Heart left ventricle (tissue), 16 donors: ENCODE data around the gene PSEN1. TPM values are rescaled to one million over a fixed set of nuclear protein-coding genes. Genes with fewer than 3 reads are reported as not detected.

Experiments used
- ATAC-seq, 4 donors: fragments of 200-7000 bp; cut with Tn5 transposase; one replicate each; pipeline ENCODE4 v1.9.1; 2020 to 2022; ENCODE audit warnings: moderate library complexity in 4 of 4, mild to moderate bottlenecking in 3 of 4, moderate number of reproducible peaks in 1 of 4
- DNase-seq, 5 donors: peaks; one replicate each; pipeline ENCODE4 v3.0.0-alpha.2; 2020
- H3K27ac ChIP-seq, 12 donors: fragments of 200-600 bp; sonication (generic) in 4 of 12; one replicate each; pipeline versions ENCODE4 v1.5.0 to v1.8.0; 2016 to 2022; ENCODE audit warnings: mild to moderate bottlenecking in 2 of 12
- H3K27me3 ChIP-seq, 9 donors: fragments of 200-600 bp; sonication (generic) in 2 of 9; one replicate each; pipeline versions ENCODE4 v1.5.1 to v1.8.0; 2016 to 2022; ENCODE audit warnings: mild to moderate bottlenecking in 3 of 9
- H3K36me3 ChIP-seq, 9 donors: fragments of 200-600 bp; sonication (generic) in 2 of 9; one replicate each; pipeline versions ENCODE4 v1.5.0 to v1.8.0; 2018 to 2022; ENCODE audit warnings: mild to moderate bottlenecking in 2 of 9
- H3K4me1 ChIP-seq, 12 donors: fragments of 200-600 bp; sonication (generic) in 4 of 12; one replicate each; pipeline versions ENCODE4 v1.5.0 to v1.8.0; 2016 to 2022; ENCODE audit warnings: mild to moderate bottlenecking in 3 of 12
- H3K4me3 ChIP-seq, 12 donors: fragments of 200-600 bp; sonication (generic) in 4 of 12; one replicate each; pipeline versions ENCODE4 v1.5.0 to v1.8.0; 2017 to 2022; ENCODE audit warnings: mild to moderate bottlenecking in 9 of 12, moderate library complexity in 4 of 12
- H3K9me3 ChIP-seq, 12 donors: fragments of 200-600 bp; sonication (generic) in 4 of 12; one replicate each; pipeline versions ENCODE4 v1.5.0 to v1.8.0; 2016 to 2022; ENCODE audit warnings: mild to moderate bottlenecking in 1 of 12
- CTCF ChIP-seq, 12 donors: fragments of 200-600 bp; sonication (generic) in 4 of 12; IDR thresholded peaks; one replicate each; pipeline versions ENCODE4 v1.5.0 to v1.8.0; 2018 to 2022; ENCODE audit warnings: antibody characterized with exemption in 12 of 12, mild to moderate bottlenecking in 5 of 12
- POLR2A ChIP-seq, 2 donors: fragments of 450-650 bp; IDR thresholded peaks; one replicate each; pipeline ENCODE4 v1.6.1; 2017; ENCODE audit warnings: antibody characterized with exemption in 2 of 2, mild to moderate bottlenecking in 2 of 2, moderate library complexity in 2 of 2
- WGBS, 4 donors: extraction: QIAGEN DNeasy Blood & Tissue Kit in 2 of 4; methylation state at CpG; one replicate each; pipeline versions ENCODE4 v1.1.5 to v1.1.7; 2013 to 2018; 5-methylcytosine and 5-hydroxymethylcytosine counted together
- intact Hi-C, 10 donors: fragments of 100-400 bp; cut with DNase I; formaldehyde crosslinking; loops; one replicate each; pipeline versions ENCODE4 v1.11.1 to v1.14.2; 2022
- polyA plus RNA-seq, 2 donors: library from polyadenylated mRNA; stranded (reverse); fragments of 200-250 nt; gene quantifications; one replicate each; pipeline ENCODE4 v1.2.3, GENCODE V29; 2013
- total RNA-seq, 9 donors: library from RNA; depleted of rRNA in 2 of 9; stranded (reverse); fragments of >200 nt in 2 of 9; fragmentation: NEBNext Ultra II Directional in 3 of 9; extraction: Animal tissue kit (Norgen Biotek cat#: 25700) in 3 of 9; gene quantifications; one replicate each; pipeline versions ENCODE4 v1.1.0 to v1.2.4, GENCODE V29; 2016 to 2023
- donor health status: ischemic (EF 13 %, LVEDD 7.1; RV severe dilation, severe dysfunction).
- donor health status: healthy with polysubstance abuse.
- donor health status: DM: no; HTN: yes; CAD: no.
- donor health status: DM: no; HTN: no; CAD: no.
- donor health status: ischemic (EF 25% LVEDD 6.9; RV normal size, moderate dysfunction).
- donor health status: ischemic (EF 25% LVEDD 5.7; RV mildly dilated, moderate dysfunction).
- donor health status: healthy.
- donor health status: DM: yes; HTN: yes; CAD: no.
- donor health status: ischemic (EF 35%, LVEDD 5.7; RV mildly dilated, moderate dysfunction).
- donor health status: nonischemic (EF 11% LVEDD 7.7; RV severe dilation, severe dysfunction).
- donor health status: DM: yes; HTN: yes; CAD: no.
- donor health status: PGD.
- donor health status: ischemic (EF 29% LVEDD 5.4; RV normal size, mild dysfunction).
- donor health status: nonischemic (EF 23%, LVEDD 6.1; RV moderate dilation, normal function).

The PSEN1 gene
- total and polyA plus RNA-seq, 11 donors: 11.6 to 44.1 (median 22.4) TPM

- intact Hi-C loops: no loop called here
- Histone ChIP-seq H3K9me3 (no peaks in the 10 kb centered on the region), H3K27ac (peak overlapping the region in 1 of 12 donors; percentile 24), H3K4me1 (peaks cover 0 to 29% (median 5%) of the 10 kb centered on the region in 12 donors), H3K36me3 (no peaks in the 10 kb centered on the region), H3K27me3 (peaks cover 0 to 28% (median 10%) of the 10 kb centered on the region in 9 donors), H3K4me3 (peak overlapping the region in 10 of 12 donors; percentile 22 to 66 (median 53))
- DNase-seq (no peak), ATAC-seq (no peak)
- 73 to 76% (median 75%) methylated on average over 18 of the region's 18 CpGs for WGBS, 4 donors
- TF ChIP-seq POLR2A (IDR thresholded peaks at IDR 0.05): no peak
- TF ChIP-seq CTCF (IDR thresholded peaks at IDR 0.05): no peak
Observed at GRCh38 chr14:73246387-73247150, 110.3 kb downstream of the PSEN1 start.

- ATAC-seq (no peak), DNase-seq (no peak)
- intact Hi-C loops: no loop called here
- TF ChIP-seq POLR2A (IDR thresholded peaks at IDR 0.05): no peak
- no peak for TF ChIP-seq CTCF (IDR thresholded peaks at IDR 0.05)
- WGBS, 4 donors: 63 to 72% (median 68%) methylated on average over 6 to 9 of the region's 9 CpGs
- no peak overlapping the region for H3K4me3 ChIP-seq
- H3K4me1 ChIP-seq: peaks cover 0 to 16% (median 5%) of the 10 kb centered on the region in 12 donors
- no peak overlapping the region for H3K27ac ChIP-seq
- no peaks in the 10 kb centered on the region for H3K9me3 ChIP-seq
- H3K27me3 ChIP-seq: peaks cover 0 to 27% (median 10%) of the 10 kb centered on the region in 9 donors
- H3K36me3 ChIP-seq: no peaks in the 10 kb centered on the region
Observed at GRCh38 chr14:73248108-73248868, 112.0 kb downstream of the PSEN1 start.

- no peaks in the 10 kb centered on the region for H3K9me3 ChIP-seq
- H3K4me3 ChIP-seq: no peak overlapping the region
- intact Hi-C loops: no loop called here
- peaks cover 0 to 23% (median 10%) of the 10 kb centered on the region in 9 donors for H3K27me3 ChIP-seq
- 80 to 97% (median 94%) methylated on average over 1 of the region's 1 CpG for WGBS, 4 donors
- no peak overlapping the region for H3K27ac ChIP-seq
- no peaks in the 10 kb centered on the region for H3K36me3 ChIP-seq
- H3K4me1 ChIP-seq: peaks cover 0 to 14% (median 5%) of the 10 kb centered on the region in 12 donors
- DNase-seq (no peak), ATAC-seq (no peak)
- TF ChIP-seq POLR2A (IDR thresholded peaks at IDR 0.05) (no peak), CTCF (IDR thresholded peaks at IDR 0.05) (no peak)
Observed at GRCh38 chr14:73249108-73249507, 112.8 kb downstream of the PSEN1 start.
